K562 (cell line): ENCODE results near the gene ACP4. TPM values are rescaled to one million over a fixed set of nuclear protein-coding genes. Genes with fewer than 3 reads are reported as not detected.

Experiments
- CBX1 ChIP-seq: sonication (generic); IDR thresholded peaks from 2 replicates; pipeline ENCODE4 v1.6.1; 2016; ENCODE audit warnings: antibody characterized with exemption, low read depth, mild to moderate bottlenecking
- CEBPB ChIP-seq: fragments of 450-650 bp; IDR thresholded peaks from 2 replicates; pipeline ENCODE4 v1.6.1; 2016; ENCODE audit warnings: missing genetic modification characterization, missing compliant biosample characterization
- KLF10 ChIP-seq: fragments of 250-450 bp; sonication (Bioruptor Pico); IDR thresholded peaks from 2 replicates; pipeline ENCODE4 v1.6.1; 2021; ENCODE audit warnings: matching md5 sums
- MCM5 ChIP-seq: fragments of 450-650 bp; IDR thresholded peaks from 2 replicates; pipeline ENCODE4 v1.6.1; 2016; ENCODE audit warnings: low read depth
- SMARCB1 ChIP-seq: IDR thresholded peaks from 2 replicates; pipeline ENCODE4 v1.6.1; 2011; ENCODE audit warnings: improper control_type of control experiment, low read depth; ENCODE audit not compliant: insufficient read length
- ZNF384 ChIP-seq: IDR thresholded peaks from 2 replicates; pipeline ENCODE4 v1.6.1; 2012; ENCODE audit warnings: low read depth, low read length, improper control_type of control experiment
- polyA plus RNA-seq, 8 experiments: library from polyadenylated mRNA; depleted of rRNA in 4 of 8; stranded (reverse) in 5 of 8; unstranded in 3 of 8; fragments of >200 nt; fragmentation: Nextera tagmentation in 2 of 8; fragmentation: Illumina TruSeq in 1 of 8; extraction: Ambion mirVana in 2 of 8; extraction: Trizol in 1 of 8; gene quantifications; 2 replicates each; pipeline versions ENCODE4 v1.2.1 to v1.2.3, GENCODE V29; 2011 to 2014; ENCODE audit warnings: inconsistent platforms in 1 of 8, missing spikeins in 1 of 8
- total RNA-seq, 7 experiments: library from RNA; depleted of rRNA in 6 of 7; stranded (reverse); fragments of >200 nt in 6 of 7; fragmentation: Illumina TruSeq in 2 of 7; extraction: Trizol in 2 of 7; gene quantifications; 2 replicates each; pipeline versions ENCODE4 v1.2.1 to v1.2.3, GENCODE V29; 2011 to 2021; ENCODE audit warnings: low replicate concordance in 1 of 7
- TF ChIP-seq, protein P1 (sequence below): fragments of 150-350 bp; IDR thresholded peaks from 2 replicates; pipeline ENCODE4 v1.6.1; 2014; ENCODE audit warnings: low read depth, mild to moderate bottlenecking, low read length, borderline replicate concordance

ACP4 gene
- total and polyA plus RNA-seq, 9 of the 15 experiments (the other 6 are each of a cell fraction or from before 2014, with no cell fraction given), result not detected

- no peak for TF ChIP-seq MCM5
- peak; percentile 32; the same call in 1 of the 2 replicates for TF ChIP-seq CBX1
- peak; percentile 31; the same call in 1 of the 2 replicates for TF ChIP-seq CEBPB (tag)
- no peak for TF ChIP-seq KLF10 (CRISPR knock-in tag)
- TF ChIP-seq ZNF384, result 0 out of 2 replicates have a peak, but pooled peaks have one; percentile 48
- no peak for TF ChIP-seq SMARCB1
- TF ChIP-seq, protein P1, sequence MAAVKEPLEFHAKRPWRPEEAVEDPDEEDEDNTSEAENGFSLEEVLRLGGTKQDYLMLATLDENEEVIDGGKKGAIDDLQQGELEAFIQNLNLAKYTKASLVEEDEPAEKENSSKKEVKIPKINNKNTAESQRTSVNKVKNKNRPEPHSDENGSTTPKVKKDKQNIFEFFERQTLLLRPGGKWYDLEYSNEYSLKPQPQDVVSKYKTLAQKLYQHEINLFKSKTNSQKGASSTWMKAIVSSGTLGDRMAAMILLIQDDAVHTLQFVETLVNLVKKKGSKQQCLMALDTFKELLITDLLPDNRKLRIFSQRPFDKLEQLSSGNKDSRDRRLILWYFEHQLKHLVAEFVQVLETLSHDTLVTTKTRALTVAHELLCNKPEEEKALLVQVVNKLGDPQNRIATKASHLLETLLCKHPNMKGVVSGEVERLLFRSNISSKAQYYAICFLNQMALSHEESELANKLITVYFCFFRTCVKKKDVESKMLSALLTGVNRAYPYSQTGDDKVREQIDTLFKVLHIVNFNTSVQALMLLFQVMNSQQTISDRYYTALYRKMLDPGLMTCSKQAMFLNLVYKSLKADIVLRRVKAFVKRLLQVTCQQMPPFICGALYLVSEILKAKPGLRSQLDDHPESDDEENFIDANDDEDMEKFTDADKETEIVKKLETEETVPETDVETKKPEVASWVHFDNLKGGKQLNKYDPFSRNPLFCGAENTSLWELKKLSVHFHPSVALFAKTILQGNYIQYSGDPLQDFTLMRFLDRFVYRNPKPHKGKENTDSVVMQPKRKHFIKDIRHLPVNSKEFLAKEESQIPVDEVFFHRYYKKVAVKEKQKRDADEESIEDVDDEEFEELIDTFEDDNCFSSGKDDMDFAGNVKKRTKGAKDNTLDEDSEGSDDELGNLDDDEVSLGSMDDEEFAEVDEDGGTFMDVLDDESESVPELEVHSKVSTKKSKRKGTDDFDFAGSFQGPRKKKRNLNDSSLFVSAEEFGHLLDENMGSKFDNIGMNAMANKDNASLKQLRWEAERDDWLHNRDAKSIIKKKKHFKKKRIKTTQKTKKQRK, result no peak
- TF ChIP-seq, all 486 proteins: peak for 7
These were observed 2.3 kb downstream of the ACP4 start (continued) for GRCh38 chr19:50792272-50793250.
